Right hindlimb (tissue), 1 donor: ENCODE data around the gene BEGAIN.

Experiments used
- DNase-seq: peaks from one replicate; pipeline ENCODE4 v3.0.0-alpha.2; 2018

The BEGAIN gene

DNA sequence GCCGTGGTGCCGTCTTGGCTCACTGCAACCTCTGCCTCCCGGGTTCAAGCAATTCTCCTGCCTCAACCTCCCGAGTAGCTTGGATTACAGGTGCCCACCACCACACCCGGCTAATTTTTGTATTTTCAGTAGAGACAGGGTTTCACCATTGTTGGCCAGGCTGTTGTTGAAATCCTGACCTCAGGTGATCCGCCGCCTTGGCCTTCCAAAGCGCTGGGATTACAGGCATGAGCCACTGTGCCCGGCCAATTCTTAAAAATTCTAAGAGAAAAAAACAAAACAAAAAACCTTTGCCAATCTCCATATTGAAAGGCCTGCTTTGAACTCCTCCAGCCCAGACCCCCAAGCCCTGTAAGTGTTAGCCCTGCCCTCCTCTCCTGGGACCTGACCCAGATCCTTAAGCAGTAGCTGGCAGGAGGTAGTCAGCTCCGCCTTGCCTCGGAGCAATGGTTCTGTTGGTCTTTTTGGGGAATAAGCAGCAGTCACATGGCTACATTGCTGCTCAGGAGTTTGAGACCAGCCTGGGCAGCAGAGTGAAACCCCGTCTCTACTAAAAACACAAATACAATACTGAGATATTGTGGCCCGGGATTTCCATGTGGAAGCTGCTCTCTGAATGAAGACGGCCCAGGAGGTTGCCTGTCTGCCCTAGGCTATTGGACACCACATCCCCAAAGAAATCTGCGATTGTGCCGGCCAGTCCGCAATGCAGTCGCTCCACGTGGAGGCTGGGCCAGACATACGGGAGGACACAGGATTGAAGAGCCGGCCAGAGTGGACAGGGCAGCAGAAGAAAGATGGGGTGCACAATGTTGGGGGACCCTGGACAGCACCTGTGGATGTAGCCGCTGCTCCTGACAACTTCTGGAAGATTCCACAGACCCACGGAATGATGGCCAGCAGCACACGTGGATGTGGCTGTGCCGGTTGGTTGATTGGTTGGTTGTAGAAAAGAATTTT is 28.8 kb upstream of the BEGAIN start:
- DNase-seq, result peak; percentile 15

DNA sequence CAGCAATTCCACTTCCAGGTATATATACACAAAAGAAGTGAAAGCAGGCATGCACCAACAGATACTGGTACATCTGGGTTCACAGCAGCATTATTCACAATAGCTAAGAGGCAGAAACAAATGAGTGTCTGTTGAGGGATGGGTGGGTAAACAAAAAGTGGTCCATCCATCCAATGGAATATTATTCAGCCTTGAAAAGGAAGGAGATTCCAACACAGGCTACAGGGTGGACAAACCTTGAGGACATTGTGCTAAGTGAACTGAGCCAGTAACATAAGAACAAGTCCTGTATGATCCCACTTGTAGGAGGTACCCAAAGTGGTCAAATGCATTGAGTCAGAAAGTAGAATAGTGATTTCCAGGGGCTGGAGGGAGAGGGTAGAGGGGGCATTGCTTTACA is 27.6 kb upstream of the BEGAIN start:
- DNase-seq, result no peak

DNA sequence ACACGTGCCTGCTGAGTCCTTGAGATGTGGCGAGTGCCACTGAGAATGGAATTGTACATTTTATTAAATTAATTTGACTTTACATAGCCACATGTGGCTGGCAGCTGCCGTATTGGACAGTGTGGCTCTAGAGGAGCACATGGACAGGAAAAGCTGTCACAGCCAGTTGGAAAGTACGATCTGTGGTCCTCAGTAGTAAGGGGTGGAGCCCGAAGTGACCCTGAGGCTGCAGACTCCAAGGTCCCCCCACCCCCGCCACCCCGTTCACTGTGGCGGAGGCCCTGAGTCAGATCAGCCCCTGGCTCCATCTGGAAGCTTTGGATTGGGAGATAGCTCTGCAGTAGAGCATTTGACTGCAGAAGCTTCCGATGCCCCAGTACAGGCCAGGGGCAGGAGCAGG is 25.8 kb upstream of the BEGAIN start:
- peak; percentile 10 for DNase-seq

DNA sequence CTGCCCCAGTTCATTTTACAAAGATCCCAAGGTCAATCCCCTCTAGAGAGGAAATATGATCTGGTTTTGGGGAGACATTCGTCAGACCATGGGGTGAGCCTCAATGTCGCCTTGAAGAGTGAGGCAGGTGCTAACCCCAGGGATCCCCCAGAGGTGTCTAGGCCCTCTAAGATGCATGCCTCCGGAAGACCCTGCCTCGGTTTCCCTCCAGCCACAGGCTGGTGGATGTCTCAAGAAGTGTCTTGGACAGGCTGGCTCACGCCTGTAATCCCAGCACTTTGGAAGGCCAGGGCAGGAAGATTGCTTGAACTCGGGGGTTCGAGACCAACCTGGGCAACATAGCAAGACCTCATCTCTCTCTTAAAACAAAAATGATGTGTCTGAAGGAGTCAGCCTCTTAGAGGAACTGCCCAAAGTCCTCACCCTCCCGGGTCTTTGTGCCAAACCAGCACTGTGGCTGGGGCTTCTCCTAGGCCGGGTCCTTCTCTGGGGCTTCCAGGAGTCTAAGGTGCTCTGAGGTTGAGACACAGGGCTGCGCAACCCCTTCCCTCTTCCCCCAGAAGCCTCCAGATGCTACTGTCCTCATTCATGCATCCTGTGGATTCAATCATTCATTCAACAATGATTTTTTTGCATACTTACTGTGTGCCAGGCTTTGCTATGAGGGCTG is 24.7 kb upstream of the BEGAIN start:
- peak; percentile 8 for DNase-seq

DNA sequence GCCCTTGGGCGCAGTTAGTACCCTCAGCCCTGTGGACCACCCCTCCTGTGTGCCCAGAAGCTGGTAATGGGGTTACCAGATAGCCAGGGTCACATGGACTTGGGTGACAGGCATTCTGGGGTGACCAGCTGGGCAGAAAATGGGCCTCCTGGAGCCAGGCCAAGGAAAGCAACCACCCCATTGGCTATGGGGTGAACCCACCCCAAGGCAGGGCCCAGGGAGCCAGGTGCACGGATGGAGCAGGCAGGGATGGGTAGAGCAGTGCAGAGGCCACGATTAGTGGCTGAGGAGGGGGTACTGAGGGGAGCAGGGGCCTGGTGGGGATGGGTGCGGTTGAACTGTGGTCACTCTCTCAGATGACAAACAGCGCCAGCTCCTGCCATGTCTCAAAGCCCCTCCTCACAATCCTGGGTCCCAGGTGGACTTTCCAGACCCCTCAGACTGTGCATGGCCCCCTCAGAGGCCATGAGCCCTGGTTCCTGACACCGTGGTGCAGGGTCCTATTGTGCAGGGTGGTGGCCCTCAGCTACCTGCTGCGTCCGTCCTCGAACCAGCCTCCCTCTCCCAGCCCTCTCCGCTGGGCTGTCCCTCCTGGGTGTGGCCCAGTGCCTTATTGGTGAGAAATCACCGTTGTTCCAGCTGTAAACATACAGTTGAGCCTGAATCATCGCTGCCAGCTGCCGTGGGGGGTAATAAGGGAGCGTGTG is 23.4 kb upstream of the BEGAIN start:
- peak; percentile 12 for DNase-seq

DNA sequence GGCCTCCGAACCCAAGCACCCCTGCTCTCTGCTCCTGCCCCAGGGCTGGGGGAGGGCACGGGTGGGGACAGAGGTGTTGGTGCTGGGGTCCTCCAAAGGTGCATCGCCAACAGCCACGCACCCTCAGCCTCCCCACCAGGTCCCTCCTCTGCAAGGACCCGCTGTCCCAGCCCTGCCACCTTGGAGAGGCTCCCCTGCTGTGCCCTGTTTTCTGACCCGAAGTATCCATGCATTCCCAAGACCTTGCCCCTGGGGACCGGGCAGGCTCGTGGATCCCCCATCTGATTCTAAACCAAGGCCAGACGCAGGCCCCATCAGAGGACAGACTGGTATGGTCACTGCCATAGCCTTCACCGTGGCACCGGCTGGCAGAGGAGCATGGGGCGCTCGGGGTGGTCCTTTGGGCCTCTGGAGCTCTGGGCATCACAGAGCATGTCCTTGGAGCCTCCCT is 22.7 kb upstream of the BEGAIN start:
- DNase-seq, result peak; percentile 13

DNA sequence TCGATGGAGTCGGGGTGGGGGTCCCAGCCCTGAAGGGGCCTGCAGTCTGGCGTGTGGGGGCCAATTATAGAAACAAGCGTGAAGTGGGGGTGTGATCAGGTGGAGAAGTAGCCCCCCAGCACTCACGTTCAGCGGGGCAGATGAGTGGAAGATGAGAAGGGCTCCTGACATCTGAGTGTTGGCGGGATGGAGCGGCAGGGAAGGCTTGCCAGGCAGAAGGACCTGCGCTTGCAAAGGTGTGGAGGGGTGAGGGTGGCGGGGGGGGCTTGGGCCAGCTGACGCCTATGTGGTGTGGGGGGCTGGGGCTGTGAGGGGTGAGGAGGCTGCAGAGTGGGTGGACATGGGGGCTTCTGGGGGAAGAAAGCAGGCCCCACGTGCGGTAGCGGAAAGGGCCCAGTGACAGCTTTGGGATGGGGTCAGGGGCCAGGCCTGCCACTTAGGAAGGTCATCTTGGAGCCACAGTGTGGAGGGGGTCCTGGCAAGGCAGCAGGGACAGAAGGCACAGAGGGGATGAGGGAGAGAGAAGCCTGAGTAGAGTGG is 22.2 kb upstream of the BEGAIN start:
- peak; percentile 5 for DNase-seq

DNA sequence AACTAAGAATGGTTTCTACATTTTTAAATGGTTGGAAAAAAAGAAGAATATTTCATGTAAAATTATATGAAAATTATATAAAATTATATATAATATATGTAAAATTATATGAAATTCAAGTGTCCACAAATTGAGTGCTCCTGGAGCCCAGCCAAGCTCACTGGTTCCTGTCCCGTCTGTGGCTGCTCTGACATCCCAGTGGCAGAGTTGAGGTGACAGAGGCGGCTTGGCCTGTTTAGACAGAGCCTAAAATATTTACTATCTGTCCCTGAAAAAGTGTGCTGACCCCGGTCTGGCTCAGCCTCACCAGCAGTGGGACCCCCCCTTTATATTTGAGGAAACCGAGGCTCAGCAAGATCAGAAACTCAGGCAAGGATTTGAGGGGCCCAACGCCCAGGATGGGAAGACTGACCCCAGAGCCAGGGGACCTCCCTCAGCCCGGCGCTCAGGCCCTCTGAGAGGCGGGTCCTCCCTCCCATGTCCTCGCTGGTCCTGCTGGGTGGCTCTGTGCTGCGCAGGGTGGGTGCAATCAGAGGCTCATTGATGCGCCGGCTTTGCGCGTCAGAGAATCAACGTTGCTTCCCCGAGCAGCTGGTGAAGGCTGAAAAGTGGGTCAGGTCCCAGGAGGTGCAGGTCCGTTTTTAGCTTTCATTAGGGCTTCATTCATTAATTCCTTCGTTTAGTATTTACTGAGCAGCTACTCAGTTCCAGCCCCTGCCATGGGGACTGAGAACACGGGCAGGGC is 21.5 kb upstream of the BEGAIN start:
- DNase-seq, result peak; percentile 15

DNA sequence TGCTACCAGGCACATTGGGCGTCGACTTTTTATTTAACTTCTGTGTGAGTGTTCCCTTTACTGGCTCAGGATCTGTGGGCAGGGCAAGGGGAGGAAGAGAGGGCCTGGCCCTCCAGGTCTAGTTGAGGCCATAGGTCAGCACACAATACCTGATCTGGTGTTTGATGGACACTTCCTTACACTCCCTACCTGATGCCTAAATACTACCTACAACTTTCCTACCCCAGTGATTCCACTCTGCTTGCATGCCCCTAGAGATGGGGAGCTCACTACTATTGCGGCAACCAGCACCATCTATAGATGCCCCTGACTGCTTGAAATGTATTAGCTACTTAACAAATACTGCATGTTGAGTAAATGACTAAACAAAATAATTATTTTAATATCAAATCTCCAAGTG is 20.8 kb upstream of the BEGAIN start:
- DNase-seq, result peak; percentile 2

DNA sequence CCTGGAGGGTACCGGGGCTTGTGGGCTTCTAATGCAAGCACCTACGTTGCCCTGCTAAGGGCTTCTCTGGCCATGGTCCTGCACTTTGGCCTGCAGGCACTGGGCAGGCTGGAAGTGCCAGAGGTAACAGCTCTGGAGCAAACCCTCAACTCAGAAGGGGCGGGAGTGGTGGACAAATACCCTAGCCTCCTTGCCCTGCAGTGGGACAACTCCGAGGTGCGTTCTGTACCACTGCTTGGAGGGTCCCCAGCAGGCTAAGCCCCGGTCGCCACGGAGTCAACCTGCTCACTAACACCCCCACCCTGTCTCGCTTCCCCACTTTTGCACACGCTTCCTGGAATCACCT is 20.4 kb upstream of the BEGAIN start:
- no peak for DNase-seq

DNA sequence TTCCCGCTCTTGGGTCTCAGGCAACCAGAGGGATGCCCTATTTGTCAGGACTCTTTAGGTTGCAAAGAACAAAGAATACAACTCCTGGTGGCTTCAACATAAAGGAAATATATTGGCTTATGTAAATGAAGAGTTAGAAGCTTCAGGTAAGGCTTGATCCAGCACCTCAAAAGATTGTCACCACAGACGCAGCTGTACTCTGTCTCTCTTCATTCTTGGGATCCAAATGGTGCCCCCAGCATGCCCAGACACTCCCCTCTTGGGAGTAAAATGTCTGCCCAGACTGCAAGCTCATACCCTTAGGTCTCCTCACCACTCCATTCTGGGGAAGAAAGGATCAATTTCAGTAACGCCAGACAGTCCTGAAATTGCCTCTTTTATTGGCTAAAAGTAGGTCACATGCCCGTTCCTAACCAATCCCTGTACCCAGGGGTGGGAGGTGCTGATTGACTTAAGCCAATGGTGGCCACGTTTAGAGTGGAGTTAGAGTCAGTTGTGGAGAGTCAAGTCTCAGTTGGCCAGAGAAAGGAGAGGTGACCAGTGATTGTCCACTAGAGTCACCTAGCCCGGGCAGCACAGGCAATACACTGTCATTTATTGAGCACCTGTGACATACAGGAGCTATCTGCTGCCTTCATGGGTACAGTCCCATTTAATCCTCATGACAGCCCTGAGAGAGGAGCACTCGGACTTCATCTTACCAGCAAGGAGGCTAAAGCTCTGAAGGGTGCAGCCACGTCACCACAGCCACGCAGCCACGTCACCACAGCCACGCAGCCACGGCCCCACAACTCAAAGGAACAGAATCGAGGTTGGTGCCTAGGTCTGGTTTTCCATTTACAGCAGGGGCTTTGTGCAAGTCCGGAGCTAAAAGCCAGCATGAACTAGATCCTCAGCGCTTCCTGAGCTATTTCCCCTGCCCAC is 19.7 kb upstream of the BEGAIN start:
- peak; percentile 7 for DNase-seq

DNA sequence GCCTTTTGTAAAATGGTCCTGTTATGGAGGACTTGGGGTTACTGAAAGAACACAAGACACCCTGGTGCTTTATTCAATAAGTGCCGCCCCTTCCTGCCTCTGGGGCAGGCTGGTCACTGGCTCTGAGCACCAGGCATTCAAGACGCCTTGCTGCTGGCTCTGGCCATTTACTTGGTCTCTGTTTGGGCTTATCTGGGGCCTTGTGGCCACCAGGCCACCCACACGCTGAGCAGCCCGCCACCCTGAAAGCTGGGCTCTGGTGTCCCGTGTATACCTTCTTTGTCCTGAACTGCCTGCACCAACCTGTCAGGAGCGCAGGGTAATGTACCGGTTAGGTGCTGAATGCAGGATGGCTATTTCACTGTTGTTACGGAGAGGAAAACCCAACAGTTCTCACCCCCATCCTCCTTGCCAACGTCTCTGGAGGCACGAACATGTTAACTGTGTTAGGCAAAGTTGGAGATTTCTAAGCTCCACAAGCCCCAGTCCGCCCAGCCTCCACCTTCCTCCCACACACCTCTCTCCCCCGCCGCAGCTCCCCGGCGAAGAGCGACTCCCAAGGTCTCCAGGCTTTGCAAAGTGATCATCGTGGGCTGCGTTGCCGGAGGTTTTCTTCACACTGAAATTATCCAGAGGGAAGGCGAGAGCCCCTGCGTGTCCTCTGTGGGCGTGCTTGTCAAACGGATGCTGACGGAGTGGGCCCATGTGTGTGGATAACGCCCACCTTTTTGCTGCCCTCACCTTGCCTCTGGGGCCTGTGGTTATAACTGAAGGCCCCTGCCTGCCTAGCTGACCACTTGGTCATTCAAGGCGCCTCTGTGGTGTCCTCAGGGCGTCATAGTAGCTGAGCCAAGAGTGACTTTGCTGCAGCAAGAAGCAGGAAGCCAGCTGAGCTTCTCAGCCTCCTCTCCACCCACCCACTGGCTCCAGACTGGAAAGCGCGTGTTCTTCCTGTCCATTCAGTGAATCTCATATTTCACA is 18.8 kb upstream of the BEGAIN start:
- DNase-seq, result peak; percentile 52

DNA sequence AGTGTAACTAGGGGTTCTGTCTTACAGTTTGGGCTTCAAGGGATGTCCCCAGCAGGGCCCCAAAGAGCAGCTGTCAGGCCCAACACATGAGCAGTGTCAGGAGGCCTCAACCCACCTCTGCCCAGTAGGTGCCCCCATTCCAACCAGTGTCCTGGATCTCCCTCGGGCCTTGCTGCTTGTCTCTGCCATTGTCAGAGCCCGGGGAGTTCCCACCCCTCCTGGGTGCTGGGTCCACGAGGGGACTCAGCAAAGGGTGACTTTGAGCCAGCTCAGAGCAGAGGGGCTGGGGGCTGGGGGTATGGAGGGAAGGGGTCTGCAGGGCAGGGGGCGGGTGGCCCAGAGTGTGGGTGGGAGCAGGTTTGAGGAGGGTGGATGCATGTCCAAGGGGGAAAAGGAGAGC is 18.0 kb upstream of the BEGAIN start:
- DNase-seq, result peak; percentile 14

DNA sequence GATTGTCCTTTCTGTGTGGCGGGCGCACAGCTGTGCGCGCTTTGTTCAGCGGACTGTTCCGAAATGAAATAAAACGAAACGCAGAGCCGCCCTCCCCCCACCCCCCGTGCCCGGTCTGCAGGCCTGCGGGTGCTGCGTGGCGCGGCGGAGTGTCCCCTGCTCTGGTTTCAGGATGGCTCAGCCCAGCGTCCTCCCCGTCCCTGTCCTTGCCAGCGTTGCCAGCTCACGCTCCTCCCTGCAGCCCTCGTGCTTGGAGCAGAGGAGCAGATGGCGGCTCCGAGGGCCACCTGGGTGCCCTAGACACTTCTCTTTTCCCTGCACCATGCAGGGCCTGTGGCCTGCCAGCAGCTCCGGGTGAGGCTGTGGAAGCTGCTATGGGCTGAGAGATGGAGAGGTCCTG is 17.5 kb upstream of the BEGAIN start:
- DNase-seq, result peak; percentile 4

DNA sequence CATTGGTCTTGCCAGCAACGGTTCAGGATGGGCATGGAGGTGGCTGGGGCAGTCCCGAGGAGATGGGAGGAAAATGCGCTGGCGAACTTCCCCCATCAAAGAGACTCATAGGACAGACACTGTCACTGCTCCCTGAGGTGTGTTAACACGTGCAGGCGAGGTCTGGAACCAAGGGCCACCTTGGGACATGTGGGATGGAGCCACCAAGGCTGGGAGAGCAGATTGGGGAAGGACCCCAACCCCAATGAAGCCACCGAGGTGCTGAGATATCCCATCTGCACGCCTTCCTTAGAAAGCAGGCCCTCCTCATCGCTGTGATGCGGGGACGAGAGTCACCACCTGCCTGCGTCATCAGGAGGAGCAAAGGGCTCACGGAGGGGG is 16.9 kb upstream of the BEGAIN start:
- peak; percentile 15 for DNase-seq

DNA sequence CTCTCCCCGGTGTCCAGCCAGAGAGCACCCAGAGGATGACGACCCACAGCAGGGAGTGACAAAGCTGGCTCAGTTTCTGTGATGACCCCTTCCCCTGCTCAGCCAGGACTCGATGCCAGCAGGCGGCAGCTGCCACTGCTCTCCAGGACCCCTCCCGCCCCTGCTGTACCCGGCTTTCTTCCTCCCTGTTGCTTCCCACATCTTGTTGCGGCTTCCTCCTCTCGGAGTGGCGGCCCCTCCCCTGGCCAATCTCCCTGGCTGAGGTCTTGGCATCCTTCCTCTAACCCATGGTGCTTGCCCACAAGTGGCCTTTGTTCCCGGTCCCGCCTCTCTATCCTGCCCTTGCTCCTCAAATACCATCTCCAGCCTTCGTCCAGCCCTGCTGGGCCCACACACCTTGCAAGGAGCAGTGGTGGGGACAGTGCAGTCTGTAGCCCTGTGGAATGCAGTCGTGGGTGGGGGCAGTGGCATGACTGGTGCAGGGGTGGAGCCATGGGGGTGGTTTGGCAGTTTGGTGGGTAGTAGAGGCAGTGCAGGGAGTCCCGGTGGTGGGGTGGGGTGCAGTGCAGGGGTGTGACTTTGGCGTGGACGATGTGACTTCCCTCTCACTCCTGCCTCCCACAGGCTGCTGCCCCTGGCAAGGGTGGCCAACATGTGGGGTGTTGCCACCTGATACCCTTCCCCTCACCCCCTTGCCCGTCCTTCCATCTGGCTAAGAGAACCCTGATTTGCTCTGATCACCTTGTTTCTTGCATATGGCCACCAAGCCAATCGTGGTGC is 16.3 kb upstream of the BEGAIN start:
- peak; percentile 48 for DNase-seq

DNA sequence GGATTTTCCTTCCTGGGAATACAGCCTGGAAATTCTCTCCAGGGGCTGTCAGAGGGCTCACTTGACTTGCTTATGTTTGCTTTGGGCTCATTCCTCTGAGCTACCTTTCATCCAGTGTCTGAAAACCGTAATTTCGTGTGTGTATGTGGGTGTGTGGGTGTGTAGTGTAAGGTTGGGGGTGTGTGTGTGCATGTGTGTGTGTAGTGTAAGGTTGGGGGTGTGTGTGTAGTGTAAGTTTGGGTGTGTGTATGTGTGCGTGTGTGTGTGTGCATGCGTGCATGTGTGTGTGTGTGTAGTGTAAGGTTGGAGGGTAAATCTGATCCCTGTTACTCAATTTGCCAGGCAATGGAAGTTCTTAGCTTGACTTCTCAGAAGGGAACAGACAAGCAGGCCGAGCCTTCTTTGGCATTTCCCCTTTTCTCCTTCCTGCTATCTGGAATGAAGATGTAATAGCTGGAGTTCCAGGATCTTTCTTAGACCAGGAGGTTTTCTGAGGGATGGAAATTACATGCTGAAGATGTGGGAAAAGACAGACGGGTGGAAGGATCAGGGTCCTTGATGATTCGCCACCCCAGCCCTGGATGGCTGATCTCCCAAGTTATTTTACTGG is 15.5 kb upstream of the BEGAIN start:
- DNase-seq, result peak; percentile 9

DNA sequence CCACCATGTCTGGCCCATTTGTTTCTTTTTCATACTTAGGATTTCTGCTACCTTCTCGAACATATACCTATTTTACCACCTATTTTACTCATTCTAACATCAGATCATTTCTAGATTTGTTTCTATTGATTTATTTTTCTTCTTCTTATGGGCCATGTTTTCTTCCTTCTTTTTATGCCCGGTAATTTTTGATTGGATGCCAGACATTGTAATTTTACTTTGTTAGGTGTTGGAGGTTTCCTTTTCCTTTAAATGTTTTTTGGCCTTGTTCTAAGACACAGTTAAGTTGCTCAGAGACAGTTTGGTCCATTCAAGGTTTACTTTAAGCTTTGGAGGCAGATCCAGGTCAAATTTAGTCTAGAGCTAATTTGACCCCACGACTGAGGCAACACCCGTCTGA is 14.7 kb upstream of the BEGAIN start:
- DNase-seq, result no peak

DNA sequence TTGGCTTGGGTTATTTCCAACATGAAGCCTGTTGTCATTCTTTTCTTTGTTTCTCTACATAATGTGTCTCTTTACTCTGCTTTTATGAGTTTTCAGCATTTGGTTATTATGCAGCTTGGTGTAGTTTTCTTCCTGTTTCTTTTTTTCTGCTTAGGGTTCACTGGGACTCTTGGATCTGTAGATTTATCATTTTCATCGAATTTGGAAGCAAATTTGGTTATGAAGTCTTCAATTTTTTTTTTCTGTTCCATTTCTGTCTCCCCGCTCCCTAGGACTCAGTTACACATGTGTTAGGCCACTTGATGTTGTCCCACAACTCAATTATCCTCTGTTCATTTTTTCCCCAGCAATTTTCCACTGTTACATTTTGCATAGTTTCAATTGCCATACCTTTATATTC is 13.8 kb upstream of the BEGAIN start:
- no peak for DNase-seq
